Measurements from ENCODE around the gene CPEB1.
"Not testable (repeated sequence)": the region's sequence is repeated elsewhere in the genome, so short reads cannot be mapped to it uniquely, and the experiment has no call there.

Gene CPEB1

GRCh38 chr15:82513587-82513986 is 133.6 kb downstream of the CPEB1 start:
- DNase-seq (ENCODE audit: low read depth in 2 of 2): not testable (repeated sequence)

GRCh38 chr15:82507693-82508092 is 139.5 kb downstream of the CPEB1 start:
- DNase-seq (ENCODE audit: low read depth in 2 of 2): not testable (repeated sequence)

- not testable (repeated sequence) for DNase-seq (ENCODE audit: low read depth in 2 of 2)
These were observed 140.1 kb downstream of the CPEB1 start for GRCh38 chr15:82507087-82507486.

- DNase-seq (ENCODE audit: low read depth in 2 of 2): not testable (repeated sequence)
These were observed 141.3 kb downstream of the CPEB1 start for GRCh38 chr15:82505842-82506241.

GRCh38 chr15:82504074-82504473 is 143.1 kb downstream of the CPEB1 start:
- not testable (repeated sequence) for DNase-seq (ENCODE audit: low read depth in 2 of 2)

- DNase-seq (ENCODE audit: low read depth in 2 of 2): not testable (repeated sequence)
These were observed 144.3 kb downstream of the CPEB1 start for GRCh38 chr15:82502700-82503339.

GRCh38 chr15:82500772-82501171 is 146.4 kb downstream of the CPEB1 start:
- not testable (repeated sequence) for DNase-seq (ENCODE audit: low read depth in 2 of 2)

- DNase-seq (ENCODE audit: low read depth in 2 of 2): not testable (repeated sequence)
These were observed 149.2 kb downstream of the CPEB1 start for GRCh38 chr15:82497978-82498377.

Data from stimulated activated CD8-positive, alpha-beta memory T cell treated with anti-CD3 and anti-CD28 coated beads, Interleukin-7, amount 100 ng/mL, for 4 hours (primary cell).